HG02623 (cell line): Measurements from ENCODE around the gene CORIN.
"Not testable (repeated sequence)": the region's sequence is repeated elsewhere in the genome, so short reads cannot be mapped to it uniquely, and the experiment has no call there.

Source experiments
- ATAC-seq: cut with Tn5 transposase; IDR thresholded peaks from one replicate; pipeline ENCODE4 v1.9.1; 2021; ENCODE audit warnings: moderate library complexity; ENCODE audit not compliant: unreplicated experiment

CORIN gene

GRCh38 chr4:47692691-47693090, 145.2 kb downstream of the CORIN start:
- no peak for ATAC-seq

DNA sequence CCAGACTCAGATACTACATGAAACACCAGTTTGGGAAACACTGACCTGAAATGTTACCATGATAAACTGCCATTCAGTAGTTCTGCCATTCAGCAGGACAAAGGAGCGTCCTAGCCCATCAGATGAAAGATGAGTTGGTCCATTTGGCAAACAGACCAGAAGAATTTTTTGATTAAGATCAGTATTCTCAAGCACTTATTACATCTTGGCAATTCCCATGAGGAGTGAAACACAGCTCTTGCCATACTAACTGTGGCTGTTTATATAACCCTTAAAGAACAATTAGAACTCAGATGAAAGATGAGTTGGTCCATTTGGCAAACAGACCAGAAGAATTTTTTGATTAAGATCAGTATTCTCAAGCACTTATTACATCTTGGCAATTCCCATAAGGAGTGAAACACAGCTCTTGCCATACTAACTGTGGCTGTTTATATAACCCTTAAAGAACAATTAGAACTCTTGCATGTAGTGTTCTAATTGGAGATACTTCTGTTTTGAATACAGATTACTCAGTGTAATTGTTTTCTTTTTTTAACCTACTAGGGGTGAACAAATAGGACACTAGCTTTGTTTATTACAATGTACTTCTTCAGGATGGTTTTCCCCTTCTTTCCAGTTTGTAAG, 146.0 kb downstream of the CORIN start:
- not testable (repeated sequence) for ATAC-seq

GRCh38 chr4:47690611-47691010, 147.3 kb downstream of the CORIN start:
- ATAC-seq: no peak

DNA sequence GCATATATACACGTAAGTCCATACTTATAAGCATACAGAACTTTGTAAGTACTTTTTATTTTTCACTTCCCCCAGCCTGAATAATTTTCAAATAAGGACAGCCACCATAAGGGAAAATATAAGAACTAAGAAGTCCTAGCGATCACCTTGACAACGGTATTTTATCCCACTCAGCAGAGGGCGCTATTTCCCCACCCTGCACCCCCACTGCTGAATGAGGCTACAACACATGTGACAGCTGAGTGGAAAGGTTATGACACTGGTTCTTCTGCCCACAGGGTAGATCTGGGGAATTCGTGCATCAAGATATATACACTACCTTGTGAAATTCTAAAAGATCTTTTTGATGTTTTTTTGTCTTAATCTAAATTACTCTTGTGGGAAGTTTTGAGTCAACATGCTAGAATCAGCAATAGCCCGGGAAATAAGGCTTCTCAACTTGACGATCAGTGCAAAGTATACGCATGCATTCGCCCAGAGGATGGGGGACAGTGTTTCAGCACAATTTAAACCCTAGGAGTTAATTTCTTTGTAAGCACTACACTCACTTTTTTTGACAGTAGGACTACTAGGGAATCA, 151.5 kb downstream of the CORIN start:
- ATAC-seq: peak; percentile 69

- ATAC-seq: no peak
These were observed 162.1 kb downstream of the CORIN start for GRCh38 chr4:47675806-47676205.

GRCh38 chr4:47674144-47674543, 163.7 kb downstream of the CORIN start:
- ATAC-seq: no peak

DNA sequence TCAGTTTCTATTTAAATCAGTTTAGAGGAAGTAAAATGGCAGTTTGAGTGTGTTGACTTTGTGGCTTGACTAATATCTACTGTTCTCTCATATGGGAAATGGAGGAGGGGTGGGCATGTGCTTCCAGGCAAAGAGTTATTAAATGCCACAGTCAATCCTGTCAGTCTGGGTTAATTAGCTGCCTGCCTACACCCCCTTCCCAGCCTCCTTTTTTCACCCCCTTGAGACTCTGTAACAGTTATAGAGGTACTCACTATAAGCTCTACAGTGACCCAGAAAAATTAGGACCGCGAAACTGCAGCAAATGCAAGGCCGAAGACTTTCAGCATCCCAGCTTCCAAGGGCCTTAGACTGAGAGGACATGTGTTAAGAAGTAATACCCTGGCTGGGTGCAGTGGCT, 165.2 kb downstream of the CORIN start:
- no peak for ATAC-seq

- no peak for ATAC-seq
These were observed 167.9 kb downstream of the CORIN start for GRCh38 chr4:47669946-47670345.

- peak; percentile 83 for ATAC-seq
These were observed 169.0 kb downstream of the CORIN start for GRCh38 chr4:47668810-47669408.

GRCh38 chr4:47668256-47668655, 169.6 kb downstream of the CORIN start:
- ATAC-seq: no peak

DNA sequence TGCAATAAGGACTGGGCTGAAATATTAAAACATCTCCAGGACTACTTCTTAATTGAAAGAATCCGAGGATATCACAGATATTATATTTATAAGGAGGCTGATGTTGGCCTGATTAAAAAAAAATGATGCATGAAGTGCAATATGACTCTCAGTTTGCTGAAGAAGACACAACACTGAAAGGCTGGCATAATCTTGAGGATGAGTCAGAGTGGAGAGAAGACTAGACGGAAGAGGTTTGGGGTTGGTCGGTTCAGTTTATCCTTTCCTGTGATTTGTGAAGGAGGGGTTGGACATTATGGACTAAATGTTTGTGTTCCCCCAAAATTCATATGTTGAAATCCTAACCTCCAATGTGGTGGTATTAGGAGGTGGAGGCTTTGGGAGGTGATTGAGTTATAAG, 170.3 kb downstream of the CORIN start:
- ATAC-seq: no peak

DNA sequence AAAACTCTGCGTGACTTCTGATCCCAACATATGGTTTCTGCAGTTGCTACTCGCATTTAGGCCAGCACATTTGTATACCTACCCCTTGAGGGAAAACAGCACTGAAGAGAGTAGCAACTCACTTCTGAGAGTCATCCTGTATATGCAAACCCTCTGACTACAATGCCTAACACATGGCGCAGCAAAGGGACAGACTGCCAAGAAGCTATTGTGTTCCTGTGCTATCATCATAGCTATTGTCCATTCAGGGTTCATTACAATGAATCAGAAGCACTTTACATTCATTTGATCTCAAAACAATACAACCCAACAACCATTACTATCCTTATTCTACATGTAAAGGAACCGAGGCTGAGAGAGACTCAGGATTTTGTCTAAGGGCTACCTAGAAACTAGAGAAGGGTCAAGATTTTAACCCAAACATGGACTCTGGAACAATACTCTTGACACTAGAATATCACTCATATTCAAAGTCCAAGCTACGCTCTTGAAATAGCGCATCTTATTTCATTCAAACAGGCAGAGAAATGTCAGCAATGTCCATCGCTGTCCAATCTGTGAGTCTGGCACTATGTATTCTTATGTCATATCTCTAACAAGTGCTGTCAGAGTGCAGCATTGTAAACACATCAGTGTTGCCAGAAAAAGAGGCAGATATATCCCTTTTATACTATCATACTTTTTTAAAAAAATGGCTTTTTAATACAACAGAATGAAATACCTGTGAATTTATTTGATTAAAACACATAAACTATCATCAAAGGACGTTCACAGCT, 173.6 kb downstream of the CORIN start:
- ATAC-seq: no peak

DNA sequence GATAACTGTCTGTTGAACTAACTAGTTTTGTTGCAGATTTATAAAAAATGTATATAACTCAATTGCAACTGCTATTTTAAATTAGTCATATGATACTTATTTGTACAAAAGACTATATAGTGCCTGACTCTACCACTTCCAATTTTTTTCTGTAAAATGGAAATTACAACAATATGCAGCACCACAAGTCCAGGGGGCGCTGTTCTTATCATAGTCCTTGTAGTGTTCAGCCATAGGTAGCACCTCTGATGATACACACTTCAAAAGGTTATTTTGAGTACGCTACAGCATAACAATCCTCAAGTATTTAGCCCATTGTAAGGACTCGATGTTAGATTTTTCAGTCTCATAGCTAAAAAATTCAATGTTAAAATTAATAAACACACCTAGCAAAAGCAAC, 174.9 kb downstream of the CORIN start:
- ATAC-seq: no peak

DNA sequence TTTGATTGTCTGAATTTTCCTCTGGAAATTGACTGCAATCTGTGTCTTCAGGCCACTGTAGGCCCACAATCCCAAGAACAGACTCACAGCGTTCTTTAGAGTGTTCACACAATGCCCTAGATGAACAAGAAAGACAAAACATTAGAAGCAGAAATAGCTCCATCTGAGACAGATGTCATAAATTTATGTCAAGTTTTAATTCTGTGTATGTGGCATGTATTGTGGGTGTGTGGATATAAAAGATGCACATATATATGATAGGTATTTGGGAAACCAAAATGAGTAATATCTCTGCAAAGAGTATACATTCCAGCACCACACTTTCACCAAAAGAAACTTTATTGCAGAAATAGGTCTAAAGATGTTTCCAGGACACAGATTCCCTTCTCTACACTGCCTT, 176.1 kb downstream of the CORIN start:
- no peak for ATAC-seq

- ATAC-seq: no peak
These were observed 178.5 kb downstream of the CORIN start for GRCh38 chr4:47659342-47659741.

GRCh38 chr4:47654972-47655693, 182.7 kb downstream of the CORIN start:
- no peak for ATAC-seq

DNA sequence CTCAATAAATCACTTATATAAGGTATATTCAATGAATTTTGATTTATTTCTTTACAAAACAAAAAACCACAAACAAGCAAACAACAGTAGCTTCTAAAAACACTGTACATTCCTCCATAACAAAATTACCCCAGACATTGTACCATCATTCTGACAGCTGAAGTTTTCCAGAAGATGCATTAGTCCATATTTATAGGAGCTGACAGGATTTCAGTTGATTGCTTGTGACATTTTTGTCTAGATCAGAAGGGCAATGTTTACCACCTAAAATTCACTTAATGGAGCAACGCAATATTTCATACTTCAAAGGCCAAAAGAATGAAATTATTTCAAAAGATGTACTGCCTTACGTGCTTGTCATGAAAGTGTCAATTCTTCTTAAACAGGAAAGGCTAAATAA, 185.8 kb downstream of the CORIN start:
- no peak for ATAC-seq

- ATAC-seq: no peak
These were observed 186.6 kb downstream of the CORIN start for GRCh38 chr4:47651231-47651630.

DNA sequence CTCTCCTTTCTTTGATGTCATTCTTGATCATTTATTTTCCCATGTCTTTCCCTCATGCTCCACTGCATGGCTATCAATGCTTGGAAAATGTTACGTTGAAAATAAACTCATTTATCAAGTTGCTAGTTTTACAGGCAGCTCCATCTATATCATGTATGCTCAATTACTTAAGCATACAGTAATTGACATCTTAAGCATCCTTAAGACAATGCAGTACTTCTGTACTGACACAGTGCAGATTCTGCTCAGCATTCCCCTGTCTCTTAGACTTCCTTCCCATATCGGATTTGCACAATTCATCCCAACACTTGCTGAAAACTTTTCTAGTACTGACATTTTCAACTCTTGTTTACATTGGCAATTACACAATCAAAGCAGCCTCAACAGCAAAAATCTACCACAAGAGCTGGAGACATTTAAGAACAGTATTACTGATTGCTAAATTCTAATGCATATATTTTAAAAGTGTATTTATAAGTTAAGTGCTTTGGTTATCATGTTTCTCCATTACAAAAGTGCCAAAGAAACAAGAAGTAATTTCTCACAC, 187.2 kb downstream of the CORIN start:
- ATAC-seq: no peak

DNA sequence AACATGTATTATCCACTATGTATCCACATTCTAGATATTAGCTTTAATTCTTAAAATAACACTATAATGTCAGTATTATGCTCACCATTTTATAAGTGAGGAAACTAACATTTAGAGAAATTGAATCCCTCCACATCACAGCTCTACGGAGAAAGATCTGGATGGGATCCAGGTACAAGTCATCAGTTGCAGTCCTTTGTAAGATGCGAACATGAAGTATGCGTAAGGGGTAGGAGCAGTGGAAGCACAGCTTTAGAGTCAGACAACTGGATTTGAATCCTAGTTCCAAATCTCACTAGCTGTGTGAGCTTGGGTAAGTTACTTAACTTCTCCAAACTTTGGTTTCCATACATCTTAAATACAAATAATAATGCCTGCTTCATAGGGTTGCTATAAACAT, 190.3 kb downstream of the CORIN start:
- ATAC-seq: no peak

DNA sequence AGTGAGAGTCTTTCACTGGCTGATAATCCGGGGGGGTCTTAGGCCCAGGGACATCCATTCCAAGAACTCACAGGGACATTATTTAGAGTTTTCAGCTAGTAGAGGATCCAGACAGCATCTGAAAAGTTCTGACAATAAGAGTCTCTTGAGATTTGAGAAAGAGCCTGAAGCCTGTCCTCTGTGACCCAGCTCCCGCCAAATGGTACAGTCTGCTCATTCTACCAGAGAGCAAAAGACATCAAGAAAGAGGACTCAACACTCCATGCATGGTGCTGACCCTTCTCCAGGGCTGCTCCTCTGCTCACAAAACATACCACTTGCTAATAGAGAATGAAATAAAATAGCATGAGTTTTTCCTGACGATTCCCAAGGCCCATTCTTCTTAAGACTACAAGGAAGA, 190.8 kb downstream of the CORIN start:
- ATAC-seq: no peak
